HG02759 (cell line): Measurements from ENCODE around the gene CHST12.
"Not testable (repeated sequence)": the region's sequence is repeated elsewhere in the genome, so short reads cannot be mapped to it uniquely, and the experiment has no call there.

ENCODE experiments used
- ATAC-seq: cut with Tn5 transposase; IDR thresholded peaks from one replicate; pipeline ENCODE4 v1.9.1; 2021; ENCODE audit warnings: mild to moderate bottlenecking, moderate library complexity; ENCODE audit not compliant: unreplicated experiment

CHST12 gene

GRCh38 chr7:2453849-2454248 lies 50.4 kb downstream of the CHST12 start:
- not testable (repeated sequence) for ATAC-seq

DNA sequence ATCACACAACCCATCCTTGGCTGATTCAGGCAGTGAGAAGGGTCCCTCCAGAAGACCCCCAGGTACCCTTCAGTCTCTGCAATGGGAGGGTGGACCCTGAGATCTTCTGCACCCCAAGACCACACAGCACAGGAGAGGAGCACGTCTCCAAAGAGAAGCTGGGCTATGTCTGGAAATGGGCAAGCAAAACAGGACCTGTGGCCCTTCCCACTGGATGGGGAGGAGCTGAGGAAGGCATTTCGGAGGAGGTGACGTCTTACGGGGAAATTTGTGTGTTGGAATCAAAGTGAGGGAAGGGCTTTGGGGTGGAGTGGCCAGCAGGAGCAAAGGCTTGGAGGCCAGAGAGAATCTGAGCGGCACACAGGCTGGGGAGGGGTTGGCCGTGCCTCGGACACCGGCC lies 56.3 kb downstream of the CHST12 start:
- no peak for ATAC-seq

- ATAC-seq: no peak
Measured at GRCh38 chr7:2460188-2460587, 56.8 kb downstream of the CHST12 start.

DNA sequence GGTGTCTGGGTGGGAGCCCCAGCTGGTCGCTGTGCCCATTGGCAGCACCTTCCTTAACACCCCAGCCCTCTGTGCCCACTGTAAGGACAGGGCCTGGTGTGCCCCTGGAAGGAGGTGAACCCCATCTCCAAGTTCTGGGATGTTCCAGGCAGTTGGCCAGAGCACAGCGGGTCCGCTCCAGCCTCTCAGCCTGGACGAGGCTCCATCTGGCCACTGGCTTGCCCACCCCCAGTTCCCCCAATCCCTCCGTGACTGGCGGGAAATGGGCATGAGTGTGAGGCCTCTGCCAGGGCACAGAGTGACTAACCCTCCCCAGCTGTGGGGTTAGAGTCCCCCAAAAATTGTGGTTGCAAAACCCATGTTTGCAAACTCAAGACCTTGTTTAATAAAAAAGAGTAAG lies 57.2 kb downstream of the CHST12 start:
- ATAC-seq: no peak

DNA sequence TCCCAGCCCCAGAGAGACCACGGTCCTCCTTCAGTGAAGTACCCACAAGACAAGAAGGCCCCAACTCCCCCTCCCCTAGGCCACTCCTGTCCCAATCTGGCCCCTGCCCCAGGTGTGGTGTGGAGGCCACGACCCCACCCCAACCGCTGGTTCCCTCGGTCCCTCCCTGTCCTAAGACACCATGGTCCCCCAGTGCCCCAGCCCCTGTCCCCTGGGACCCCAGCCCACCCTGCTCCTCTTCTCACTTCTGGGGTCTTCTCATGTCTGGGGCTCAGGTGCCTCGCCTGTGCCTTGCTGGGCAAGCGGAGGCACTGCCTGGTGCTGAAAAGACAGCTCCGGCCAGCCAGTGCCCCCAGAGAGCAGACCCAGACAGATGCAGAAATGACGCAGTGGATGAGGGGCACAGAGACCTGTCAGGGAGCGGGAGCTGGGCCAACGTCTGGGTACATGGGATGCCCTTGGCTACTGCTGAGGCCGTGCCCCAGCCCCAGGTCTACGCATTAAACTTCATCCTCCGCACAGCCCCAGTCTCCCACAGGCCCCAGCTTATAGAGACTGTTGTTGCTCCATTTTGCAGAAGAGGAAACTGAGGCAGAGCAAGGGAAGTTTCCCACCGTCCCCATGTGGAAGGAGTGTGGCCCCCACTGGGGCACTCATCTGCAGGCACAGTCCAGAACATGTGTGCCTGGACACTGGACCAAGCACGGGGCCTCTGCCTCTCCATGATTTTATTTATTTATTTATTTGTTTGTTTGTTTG lies 58.0 kb downstream of the CHST12 start:
- ATAC-seq: no peak

DNA sequence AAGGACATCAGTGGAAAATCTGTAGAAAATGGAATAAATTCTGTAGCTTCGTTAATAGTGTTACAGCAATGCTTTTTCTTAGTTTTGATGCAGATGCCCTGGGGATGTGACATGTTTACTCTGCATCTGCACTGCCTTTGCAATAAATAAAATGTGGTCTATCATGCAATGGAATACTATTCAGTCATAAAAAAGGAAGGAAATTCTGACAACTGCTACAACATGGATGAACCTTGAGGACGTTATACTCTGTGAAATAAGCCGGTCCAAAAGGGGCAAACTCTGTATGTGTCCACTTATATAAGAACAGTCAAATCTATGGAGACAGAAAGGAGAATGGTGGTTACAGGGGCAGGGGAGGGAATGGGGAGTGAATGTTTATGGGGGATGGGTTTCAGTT lies 59.3 kb downstream of the CHST12 start:
- ATAC-seq: no peak

GRCh38 chr7:2465928-2466327 lies 62.5 kb downstream of the CHST12 start:
- no peak for ATAC-seq

DNA sequence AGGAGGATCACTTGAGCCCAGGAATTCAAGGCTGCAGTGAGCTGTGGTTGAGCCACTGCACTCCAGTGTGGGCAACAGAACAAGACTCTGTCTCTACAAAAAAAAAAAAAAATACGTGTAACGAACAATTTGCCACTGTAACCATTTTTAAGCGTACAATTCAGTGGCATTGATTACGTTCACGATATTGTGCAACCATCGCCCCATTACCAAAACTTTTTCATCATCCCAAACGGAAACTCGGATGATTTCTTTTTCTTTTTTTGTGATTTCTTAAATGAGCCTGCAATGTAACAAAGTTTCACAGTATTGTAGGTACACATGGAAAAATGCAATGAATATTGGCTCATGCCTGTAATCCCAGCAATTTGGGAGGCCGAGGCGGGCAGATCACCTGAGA lies 63.3 kb downstream of the CHST12 start:
- no peak for ATAC-seq

DNA sequence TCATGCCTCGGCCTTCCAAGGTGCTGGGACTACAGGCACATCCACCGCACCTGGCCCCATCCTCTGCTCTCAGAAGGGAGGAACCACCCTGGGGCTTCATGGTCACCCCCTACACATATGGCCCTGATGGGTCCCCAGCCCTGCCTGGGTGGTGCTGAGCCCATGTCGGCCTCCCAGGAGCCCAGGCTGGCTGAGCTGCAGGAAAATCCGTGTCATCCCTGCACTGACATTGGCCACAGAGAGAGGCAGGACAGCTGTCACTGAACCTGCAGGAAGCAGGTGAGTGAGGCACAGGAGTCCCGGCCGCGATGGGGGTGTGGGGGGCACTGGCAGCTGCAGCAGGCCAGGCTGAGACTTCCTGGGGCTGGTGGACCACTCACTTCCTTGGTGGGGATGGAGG lies 64.8 kb downstream of the CHST12 start:
- ATAC-seq: no peak

DNA sequence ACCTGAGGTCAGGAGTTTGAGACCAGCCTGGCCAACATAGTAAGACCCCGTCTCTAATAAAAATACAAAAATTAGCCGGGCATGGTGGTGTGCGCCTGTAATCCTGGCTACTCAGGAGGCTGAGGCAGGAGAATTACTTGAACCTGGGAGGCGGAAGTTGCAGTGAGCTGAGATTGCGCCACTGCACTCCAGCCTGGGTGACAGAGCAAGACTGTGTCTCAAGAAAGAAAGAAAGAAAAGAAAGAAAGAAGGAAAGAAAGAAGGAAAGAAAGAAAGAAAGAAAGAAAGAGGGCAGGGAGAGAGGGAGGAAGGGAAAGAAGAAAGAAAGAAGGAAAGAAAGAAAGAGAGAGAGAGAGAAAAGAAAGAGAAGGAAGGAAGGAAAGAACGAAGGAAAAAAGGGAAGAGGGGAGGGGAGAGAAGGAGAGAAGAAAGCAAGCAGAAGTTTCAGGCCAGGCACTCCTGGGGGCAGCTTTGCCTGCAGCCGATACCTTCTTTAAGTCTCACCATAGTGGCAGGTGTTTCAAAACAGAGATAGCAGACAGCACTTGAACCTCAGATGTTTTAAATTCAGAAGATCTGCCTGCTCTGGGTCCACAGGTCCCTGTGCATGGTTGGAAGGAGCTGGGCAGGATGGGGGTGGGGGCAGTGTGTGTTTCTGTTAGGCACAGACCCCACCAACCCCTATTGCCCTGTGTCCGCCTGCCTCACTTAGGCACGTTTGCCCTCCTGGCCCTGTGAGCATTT lies 66.2 kb downstream of the CHST12 start:
- ATAC-seq: not testable (repeated sequence)

DNA sequence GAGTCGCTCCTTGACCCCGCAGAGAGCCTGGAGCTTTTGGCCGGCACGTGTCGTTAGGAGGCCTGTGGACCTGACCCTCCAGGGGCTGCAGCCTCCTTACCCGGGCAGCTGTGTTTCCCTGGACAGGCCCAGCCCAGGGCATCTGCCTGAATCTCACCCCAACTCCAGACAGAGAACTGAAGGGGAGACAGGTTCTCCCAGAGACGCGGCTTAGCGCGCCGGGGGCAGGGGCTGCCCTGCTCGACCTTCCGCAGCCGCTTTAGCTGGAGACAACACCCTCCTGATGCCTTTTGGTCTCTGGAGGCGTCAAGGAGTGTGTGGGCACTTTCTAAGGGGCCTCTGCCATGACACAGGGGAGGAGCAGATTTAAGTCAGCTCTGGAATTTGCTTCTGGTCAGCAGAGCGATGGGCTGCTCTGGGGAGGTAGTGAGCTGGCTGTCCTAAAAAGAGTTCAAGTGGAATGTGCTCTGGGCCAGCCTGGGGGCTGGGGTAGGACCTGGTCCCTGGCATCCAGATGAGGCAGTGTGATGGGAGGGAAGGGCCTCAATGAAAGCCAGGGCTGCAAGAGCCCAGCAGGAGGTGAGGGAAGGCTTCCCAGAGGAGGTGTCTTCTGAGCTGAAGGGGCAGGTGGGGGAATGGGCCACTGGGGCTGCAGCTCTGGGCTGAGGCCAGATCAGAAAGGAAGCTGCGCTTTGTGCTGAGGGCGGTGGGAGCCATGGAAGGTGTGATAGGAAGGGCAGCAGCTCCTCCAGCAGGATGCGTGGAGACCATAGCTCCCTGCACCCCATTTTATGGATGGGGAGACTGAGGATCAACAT lies 67.0 kb downstream of the CHST12 start:
- no peak for ATAC-seq

DNA sequence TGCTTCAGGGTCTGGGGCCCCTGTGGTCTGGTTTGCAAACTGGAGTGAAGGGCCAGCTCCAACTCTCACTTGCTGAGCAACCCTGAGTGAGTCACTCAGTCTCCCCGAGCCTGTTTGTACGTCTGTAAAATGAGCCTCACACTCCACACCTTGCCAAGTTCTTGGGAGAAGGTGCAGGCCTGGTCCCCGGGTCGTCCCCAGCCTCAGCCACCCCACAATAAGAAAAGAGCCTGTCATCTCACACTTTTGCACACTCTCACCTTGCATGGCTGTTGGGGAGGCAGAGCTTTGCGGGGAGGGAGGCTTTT lies 67.6 kb downstream of the CHST12 start:
- no peak for ATAC-seq

GRCh38 chr7:2471396-2471795 lies 68.0 kb downstream of the CHST12 start:
- no peak for ATAC-seq

DNA sequence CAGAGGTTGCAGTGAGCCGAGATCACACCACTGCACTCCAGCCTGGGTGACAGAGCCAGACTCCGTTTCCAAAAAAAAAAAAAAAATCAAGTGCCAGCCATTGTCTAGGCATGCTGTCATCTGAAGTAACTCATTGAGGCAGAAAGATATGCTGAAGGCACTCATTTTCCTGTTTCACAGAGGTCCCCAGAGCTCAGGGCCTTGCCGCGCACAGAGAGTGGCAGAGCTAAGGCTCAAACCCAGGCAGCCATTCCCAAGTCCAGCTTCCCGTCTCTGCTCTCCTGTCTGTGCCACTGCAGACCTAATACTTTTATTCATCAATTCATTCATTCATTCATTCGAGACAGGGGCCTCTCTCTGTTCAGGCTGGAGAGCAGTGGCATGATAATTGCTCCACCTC lies 69.3 kb downstream of the CHST12 start:
- ATAC-seq: no peak

GRCh38 chr7:2473496-2474180 lies 70.2 kb downstream of the CHST12 start:
- no peak for ATAC-seq

GRCh38 chr7:2474224-2474623 lies 70.8 kb downstream of the CHST12 start:
- ATAC-seq: no peak

- ATAC-seq: no peak
Measured at GRCh38 chr7:2474813-2475677, 71.6 kb downstream of the CHST12 start.

DNA sequence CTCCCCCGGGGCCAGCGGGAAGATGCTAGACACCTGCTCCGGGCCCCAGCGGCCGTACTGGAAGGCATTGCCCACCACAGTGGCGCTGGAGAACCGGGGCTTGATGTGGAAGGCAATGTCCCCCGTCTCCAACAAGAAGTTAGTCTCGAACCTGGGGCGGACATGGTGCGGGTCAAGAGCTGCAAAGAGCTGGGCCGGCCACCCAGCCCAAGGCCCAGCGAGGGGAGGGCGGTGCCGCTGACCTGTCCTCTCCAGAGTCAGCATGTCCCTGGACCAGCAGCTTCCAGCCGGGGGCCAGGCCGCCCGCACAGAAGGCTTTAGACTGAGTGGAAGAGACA lies 72.2 kb downstream of the CHST12 start:
- no peak for ATAC-seq

DNA sequence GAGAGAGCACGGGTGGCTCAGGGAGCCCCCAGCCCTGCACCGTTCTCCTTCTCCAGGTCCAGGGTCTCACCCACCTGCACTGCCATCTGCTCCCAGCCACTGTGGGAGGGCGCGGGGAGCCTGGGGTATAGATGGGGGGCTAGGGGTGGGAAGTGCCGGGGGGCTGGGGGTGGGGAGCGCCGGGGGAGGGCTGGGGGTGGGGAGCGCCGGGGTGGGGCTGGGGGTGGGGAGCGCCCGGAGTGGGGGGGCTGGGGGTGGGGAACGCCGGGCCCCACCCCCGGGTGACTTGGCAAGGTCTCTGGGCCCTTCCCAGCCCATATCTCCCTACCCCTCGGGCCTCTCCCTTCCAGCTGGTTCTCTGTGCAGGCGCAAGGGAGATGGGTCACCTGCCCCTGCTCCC lies 72.9 kb downstream of the CHST12 start, which contains the start of gene GRIFIN:
GRIFIN (minus strand) TSS at position 101 of the 400 bp plus-strand sequence; CDS start at position 86, 15 bp downstream.
- no peak for ATAC-seq

DNA sequence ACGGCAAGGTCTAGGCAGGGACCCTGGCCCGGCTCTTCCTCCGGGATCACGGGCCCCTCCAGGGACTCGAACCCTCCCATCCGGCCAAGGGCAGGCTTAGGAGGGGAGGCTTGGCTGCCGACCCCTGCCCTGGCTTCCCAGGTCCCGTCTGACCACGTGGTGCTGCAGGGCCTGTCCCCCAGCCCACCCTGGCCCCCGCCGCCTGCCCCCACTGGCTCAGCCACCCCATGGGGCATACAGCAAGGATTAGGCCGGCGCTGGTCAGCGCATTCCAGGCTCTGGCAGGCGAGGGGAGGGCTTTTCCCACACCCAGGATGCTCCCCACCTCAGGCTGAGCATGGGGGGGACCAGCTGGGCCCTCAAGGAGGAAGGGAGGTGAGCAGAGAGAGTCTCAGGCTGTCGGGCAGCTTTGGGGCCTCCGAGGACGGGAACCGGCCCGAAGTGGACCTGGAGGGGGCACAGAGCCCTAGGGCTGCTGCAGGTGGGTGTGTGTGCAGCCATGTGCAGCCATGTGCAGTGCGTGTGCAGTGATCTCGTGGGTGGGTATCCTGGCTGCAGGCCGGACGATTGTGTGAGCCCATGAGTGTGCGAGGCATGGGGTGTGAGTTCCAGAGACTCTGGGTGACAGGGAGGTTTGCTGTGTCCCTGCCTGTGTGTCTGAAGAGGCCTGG lies 73.5 kb downstream of the CHST12 start:
- ATAC-seq: no peak
